ENCODE data around the gene MELTF.

The MELTF gene

GRCh38 chr3:196954832-196955231 is 74.8 kb downstream of the MELTF start:
- TF ChIP-seq POLR2AphosphoS5 (IDR thresholded peaks at IDR 0.05; ENCODE audit: low read depth, low read length) (no peak), FOXP2 (optimal IDR thresholded peaks at IDR 0.05; ENCODE audit: borderline replicate concordance, extremely low read depth, extremely low read length, insufficient read depth) (no peak), TAF1 (IDR thresholded peaks at IDR 0.05; ENCODE audit: borderline replicate concordance, insufficient read depth, low read length) (no peak), SIN3A (IDR thresholded peaks at IDR 0.05; ENCODE audit: borderline replicate concordance, insufficient read depth, low read length) (no peak)
- TF ChIP-seq, protein P1, sequence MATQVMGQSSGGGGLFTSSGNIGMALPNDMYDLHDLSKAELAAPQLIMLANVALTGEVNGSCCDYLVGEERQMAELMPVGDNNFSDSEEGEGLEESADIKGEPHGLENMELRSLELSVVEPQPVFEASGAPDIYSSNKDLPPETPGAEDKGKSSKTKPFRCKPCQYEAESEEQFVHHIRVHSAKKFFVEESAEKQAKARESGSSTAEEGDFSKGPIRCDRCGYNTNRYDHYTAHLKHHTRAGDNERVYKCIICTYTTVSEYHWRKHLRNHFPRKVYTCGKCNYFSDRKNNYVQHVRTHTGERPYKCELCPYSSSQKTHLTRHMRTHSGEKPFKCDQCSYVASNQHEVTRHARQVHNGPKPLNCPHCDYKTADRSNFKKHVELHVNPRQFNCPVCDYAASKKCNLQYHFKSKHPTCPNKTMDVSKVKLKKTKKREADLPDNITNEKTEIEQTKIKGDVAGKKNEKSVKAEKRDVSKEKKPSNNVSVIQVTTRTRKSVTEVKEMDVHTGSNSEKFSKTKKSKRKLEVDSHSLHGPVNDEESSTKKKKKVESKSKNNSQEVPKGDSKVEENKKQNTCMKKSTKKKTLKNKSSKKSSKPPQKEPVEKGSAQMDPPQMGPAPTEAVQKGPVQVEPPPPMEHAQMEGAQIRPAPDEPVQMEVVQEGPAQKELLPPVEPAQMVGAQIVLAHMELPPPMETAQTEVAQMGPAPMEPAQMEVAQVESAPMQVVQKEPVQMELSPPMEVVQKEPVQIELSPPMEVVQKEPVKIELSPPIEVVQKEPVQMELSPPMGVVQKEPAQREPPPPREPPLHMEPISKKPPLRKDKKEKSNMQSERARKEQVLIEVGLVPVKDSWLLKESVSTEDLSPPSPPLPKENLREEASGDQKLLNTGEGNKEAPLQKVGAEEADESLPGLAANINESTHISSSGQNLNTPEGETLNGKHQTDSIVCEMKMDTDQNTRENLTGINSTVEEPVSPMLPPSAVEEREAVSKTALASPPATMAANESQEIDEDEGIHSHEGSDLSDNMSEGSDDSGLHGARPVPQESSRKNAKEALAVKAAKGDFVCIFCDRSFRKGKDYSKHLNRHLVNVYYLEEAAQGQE (IDR thresholded peaks at IDR 0.05; ENCODE audit: insufficient read depth in 1 of 2, low read depth in 2 of 2, low read length in 2 of 2) = no peak
